ENCODE results near the gene GADD45B.
"Not testable (repeated sequence)": the region's sequence is repeated elsewhere in the genome, so short reads cannot be mapped to it uniquely, and the experiment has no call there.

The GADD45B gene

GRCh38 chr19:2518856-2519255, 42.9 kb downstream of the GADD45B start:
- not testable (repeated sequence) for DNase-seq

GRCh38 chr19:2519482-2519881, 43.6 kb downstream of the GADD45B start:
- no peak for DNase-seq

- DNase-seq: no peak
These were observed 47.8 kb downstream of the GADD45B start for GRCh38 chr19:2523630-2524311.

- DNase-seq: no peak
These were observed 48.5 kb downstream of the GADD45B start for GRCh38 chr19:2524361-2524839.

- DNase-seq: no peak
These were observed 49.2 kb downstream of the GADD45B start for GRCh38 chr19:2524840-2525723.

- DNase-seq: no peak
These were observed 51.2 kb downstream of the GADD45B start for GRCh38 chr19:2527171-2527570.

GRCh38 chr19:2527686-2528085, 51.8 kb downstream of the GADD45B start:
- DNase-seq: no peak

Measured in activated effector memory CD4-positive, alpha-beta T cell treated with Interleukin-2 at 50 U/mL for 16 hours (primary cell).